ENCODE data around the gene CACNB2.

CACNB2 gene

DNA sequence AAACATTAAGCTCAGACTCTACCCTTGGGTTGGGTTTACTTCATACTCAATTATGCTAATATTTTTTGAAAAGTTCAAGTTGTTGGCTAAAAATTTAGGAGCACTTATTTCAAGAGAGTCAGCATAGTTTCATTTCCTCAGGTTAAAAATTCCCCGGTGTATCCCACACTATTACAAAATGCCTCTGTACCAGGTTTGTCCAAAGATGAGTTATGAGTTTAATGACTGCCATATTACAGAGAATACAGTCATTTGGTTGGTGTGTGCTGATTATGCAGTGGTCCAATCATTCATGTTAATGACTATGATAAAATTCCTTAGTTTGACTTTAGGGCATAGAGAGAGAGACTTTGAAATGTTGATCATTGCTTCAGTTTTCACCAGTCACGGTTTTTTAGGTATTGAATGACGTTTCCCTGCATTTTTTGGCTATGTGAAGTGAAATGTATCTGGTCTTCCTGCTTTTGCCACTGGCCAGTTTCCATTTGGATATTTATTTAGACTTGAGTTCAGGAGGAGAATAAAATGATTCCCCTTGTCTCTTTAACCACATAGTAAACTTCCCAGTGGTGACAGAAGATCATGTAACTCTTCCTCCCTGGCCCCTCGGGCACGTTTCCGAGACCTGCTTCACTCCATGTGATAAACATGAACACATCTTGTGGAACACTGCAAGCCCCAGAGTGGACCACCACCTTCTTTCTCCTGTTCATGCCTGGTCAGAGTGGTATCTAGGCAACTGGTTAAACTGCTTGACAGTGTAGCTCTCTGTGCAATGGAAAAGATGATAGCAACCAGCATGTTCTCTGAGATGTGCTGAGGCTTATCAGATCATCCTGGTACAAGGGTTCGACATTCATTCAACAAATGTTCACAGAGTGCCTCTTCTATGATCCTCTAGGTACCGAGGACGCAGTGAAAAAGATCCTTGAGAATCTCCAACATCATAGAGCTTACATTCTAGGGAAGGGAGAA lies 153.6 kb downstream of the CACNB2 start:
- DNase-seq (ENCODE audit: low read depth in 3 of 3) = no peak

DNA sequence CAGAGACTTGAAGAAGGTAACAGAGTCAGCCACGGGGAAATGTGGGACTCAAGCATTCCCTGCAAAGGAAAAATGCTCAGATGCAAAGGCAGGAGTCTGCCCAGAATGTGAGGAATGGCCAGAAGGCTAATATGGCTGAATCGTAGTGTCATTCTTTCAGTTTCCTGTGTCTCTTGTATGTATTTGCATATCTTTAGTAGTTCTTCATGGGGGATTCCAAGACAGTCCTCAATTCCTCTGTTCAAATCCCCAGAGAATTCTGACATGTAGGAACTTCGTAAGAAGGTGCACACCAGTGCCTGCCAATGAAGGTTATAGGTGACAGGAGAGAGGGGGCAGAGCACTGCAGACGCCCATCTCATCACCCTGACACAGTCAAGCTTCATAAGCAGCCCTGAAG lies 154.4 kb downstream of the CACNB2 start:
- DNase-seq (ENCODE audit: low read depth in 3 of 3) = no peak

DNA sequence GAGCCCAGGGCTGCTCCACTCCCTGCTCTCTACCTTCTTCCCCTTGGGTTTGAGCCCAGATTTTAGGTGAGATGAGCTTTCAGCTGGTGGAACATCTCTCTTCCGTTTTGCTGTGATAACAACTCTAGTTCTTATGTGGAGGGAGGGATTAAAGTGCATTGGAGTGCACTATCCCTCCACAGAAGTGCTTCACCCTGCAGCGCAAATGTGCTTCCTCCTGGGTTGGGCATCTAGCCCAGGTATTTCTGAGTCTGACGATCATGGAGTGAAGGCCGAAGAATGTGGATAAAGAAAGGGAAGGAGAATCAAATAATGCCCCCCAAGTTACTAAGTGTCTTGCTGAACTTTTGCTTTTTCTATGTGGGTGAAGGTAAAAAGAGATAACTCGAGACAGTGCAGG lies 157.4 kb downstream of the CACNB2 start:
- no peak for DNase-seq (ENCODE audit: low read depth in 3 of 3)

DNA sequence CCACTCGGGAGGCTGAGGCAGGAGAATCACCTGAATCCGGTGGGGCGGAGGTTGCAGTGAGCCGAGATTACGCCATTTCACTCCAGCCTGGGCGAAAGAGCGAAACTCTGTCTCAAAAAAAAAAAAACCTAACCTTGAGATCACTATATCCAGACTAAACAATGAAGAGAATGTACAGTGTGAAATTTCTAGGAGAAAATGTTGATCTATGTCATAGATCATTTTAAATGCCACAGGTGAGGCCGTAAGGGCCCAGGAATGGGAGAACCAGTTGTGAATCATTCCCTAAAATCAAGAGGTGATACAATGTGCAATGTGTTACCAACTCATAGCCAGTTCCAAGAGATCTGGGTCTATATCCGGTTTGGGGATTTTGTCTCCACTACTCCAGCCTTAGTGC lies 158.0 kb downstream of the CACNB2 start:
- DNase-seq (ENCODE audit: low read depth in 3 of 3) = no peak

DNA sequence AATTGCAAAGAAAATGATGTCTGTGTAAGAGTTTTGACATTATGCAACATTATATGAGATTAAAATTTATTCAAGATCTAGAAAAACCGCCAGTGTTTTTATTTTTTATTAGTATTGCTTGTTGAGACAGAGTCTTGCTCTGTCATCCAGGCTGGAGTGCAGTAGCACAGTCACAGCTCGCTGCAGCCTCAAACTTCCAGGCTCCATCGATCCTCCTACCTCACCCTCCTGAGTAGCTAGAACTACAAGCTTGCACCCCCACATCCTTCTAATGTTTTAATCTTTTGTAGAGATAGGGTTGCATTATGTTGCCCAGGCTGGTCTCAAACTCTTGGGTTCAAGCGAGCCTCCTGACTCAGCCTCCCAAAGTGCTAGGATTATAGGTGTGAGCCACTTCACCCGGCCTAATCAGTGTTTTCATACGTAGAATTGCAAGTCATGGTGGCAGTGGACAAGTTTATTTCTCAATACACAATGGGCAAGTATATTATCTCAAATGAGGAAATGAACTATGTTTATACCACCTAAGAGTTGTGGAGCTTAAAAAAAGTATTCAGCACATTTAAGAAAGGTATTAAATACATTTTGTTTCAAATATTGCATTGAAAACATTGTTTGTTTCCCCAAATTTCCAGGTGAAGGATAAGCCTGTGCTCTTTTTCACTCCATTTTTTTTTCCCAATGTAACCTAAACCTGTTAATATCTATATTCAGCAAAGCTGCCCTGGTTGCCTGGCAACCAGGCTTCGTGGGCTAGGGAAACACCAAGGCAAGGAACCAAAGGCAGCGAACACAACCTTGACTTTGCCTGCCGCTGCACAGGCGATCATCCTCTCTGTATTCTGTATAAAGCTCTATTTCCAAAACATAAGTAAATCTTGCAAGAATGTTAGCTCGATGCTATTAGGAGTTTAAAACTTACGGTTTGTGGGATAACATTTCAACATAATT lies 163.9 kb downstream of the CACNB2 start:
- DNase-seq (ENCODE audit: low read depth in 3 of 3) = no peak

DNA sequence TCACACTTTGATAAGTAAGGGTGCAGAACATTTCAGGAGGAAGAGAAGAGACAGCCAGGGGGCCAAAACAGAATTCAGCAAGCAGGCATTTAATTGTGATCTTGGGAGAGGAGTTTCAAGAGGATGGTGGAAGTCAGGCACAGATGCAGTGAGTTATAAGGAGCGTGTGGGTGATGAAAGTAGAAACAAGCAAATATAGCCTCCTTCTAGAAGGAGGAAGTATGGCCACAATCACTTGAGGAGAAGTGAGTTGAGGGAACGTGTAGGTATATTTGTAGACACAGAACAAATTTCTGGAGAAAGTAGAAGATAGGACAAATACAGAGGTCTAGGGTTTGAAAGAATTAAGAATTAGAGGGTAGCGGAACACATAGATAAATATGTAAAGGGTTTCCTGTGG lies 165.8 kb downstream of the CACNB2 start:
- DNase-seq (ENCODE audit: low read depth in 3 of 3) = no peak

DNA sequence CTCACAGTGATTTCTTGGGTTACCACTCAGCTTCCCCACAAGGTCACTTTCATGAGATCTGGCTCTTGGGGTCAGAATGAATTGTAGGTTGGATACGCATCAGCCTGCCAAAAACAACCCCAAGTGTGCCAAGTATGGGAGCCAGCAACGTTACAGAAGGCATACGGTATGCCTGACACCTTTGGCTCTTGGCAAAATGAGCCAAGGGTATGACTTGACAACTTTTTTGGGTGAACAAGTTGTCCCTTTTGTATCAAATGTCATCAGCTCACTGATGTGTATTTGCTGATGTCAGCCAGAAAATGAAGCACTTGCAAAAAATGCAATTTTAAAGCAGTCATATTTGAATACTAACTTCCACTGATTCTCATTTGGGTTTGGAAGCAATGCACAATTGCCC lies 168.4 kb downstream of the CACNB2 start:
- DNase-seq (ENCODE audit: low read depth in 3 of 3) = no peak

DNA sequence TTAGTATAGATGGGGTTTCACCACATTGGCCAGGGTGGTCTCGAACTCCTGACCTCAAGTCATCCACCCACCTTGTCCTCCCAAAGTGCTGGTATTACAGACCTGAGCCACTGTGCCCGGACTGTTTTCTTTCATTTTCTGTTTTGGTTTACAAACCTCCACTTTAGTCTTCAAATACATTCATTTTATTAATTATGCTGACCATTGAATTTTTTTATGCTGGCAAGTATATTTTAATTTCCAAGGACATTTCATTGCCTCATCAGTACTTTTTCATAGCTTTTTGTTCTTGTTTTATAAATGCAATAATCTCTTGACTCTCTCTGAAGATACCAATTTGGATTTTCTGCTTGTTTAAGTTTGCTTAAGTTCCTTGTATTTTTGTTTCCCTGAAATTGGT lies 170.5 kb downstream of the CACNB2 start:
- DNase-seq (ENCODE audit: low read depth in 3 of 3) = no peak

DNA sequence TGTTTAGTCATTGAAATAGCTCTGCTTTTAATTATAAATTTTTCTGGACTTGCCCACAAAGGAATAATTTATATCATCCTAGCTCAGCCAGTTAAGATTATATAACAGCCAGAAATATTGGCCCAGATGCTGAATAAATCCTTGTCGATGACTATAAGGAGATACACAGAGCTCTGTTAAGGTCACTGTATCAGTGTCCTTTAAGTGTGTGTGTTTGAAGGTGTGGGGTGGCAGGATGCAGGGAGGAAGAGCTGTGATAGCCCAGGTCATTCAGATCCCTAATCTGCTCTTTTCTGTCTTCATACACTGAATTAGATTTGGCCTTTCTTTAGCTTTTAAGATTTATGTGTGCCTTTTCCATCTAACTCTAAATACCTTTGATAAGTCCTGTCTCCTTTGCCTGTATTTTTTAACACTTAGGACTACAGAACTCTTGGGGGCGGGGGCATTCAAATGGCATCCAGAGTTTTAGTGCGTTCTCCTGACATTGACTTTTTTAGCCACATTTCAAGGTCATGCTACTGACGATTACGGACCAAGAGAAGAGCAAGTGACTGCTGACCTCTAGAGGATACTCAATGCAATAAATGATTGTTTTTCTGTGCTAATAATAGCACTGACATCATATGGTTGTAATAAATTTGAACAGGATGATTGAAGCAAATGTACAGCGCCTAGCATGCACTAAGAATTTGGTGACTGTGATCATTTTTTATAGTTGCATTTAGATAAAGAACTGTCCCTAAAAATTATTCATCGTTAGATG lies 172.3 kb downstream of the CACNB2 start:
- no peak for DNase-seq (ENCODE audit: low read depth in 3 of 3)

DNA sequence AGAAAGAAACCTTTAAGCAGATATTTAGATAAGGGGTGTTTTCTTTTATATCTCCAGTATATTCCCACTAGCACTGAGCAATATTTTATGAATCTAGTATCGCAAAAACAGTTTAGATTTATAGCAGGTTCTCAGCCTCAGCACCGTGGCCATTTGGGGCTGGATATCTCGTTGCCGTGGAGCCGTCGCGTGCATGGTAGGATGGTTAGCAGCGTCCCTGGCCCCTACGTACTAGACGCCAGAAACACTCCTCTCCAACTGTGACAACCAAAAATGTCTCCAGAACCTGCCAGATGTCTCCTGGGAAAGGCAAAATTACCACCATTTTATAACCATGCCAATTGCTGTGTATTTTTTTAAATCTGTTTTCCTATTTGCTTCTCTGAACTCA lies 172.9 kb downstream of the CACNB2 start:
- no peak for DNase-seq (ENCODE audit: low read depth in 3 of 3)

DNA sequence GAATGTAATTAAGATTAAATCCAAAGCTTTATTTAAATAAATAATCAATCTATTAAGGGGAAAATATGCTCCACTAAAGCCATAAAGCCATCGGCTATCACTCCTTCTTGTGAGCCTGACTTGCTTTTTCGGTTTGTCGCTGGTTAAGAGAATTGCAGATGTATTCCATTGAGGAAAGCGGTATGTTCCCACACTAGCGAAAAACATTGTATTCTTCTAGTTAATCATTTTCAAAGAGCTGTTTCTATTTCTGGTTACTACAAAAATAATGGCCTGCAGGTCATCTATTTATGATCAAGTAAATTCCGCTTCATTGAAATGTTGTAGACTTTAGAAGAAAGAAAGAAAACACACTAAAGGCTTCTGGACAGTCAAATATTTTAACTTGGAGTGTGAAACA lies 173.4 kb downstream of the CACNB2 start:
- no peak for DNase-seq (ENCODE audit: low read depth in 3 of 3)

DNA sequence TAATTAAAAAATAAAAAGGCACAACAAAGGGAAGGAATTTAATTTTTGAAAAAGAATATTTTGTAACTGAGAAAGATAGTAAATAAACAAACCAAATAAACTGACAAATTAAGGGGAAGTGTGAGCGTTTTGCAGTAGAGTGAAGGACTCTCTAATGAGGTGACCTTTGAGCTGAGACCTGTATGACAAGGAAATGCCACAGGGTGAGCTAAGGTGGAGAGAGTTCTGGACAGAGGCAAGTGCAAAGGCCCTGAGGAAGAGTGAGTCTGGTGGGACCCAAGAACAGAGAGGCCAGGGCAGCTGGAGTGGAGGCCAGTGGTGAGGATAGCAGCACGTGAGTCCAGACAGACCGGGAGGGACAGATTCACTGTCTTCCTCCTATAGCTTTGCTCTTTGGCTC lies 179.4 kb downstream of the CACNB2 start:
- DNase-seq (ENCODE audit: low read depth in 3 of 3) = no peak

DNA sequence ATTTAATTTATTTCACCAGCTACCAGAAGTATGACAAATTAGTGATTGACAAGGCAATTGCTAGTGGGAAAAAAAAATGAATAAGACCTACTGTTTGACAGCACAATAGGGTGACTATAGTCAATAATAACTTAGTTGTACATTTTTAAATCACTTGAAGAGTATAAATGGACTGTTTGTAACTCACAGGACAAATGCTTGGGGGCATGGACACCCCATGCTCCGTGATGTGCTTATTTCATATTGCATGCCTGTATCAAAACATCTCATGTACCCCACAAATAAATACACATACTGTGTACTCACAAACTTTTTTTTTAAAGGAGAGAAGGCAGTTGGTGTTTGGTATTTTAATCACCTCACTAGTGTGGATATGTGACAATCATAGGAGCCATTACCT lies 181.1 kb downstream of the CACNB2 start:
- no peak for DNase-seq (ENCODE audit: low read depth in 3 of 3)

DNA sequence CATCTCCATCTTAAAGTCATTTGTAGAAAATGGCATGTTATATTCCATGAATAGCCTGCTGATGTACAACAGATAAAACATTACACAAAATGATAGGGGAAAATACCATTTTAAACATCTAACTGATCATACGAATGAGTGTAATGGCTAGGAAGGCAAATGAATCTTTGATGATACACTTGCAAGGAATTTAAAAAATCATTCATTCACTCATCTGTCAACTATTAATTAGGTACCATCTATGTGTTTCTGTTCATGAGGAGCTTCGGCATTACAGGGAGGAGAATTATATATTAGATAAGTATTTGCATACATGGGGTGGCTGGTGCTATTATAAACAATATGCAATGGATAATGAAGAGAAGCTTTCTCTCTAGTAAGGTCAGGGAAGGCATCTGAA lies 183.7 kb downstream of the CACNB2 start:
- no peak for DNase-seq (ENCODE audit: low read depth in 3 of 3)

DNA sequence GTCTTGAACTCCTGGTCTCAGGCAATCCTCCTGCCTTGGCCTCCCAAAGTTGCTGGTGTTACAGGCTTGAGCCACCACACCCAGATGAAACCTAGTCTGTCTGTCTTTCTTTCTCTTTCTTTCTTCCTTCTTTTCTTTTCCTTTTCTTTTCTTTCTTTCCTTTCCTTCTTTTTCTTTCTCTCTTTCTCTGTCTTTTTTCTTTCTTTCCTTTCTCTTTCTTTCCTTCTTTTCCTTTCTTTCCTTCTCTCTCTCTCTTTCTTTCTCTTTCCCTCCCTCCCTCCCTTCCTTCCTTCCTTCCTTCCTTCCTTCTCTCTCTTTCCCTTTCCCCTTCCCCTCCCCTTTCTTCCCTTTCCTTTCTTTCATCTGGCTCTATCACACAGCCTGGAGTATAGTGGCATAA lies 185.2 kb downstream of the CACNB2 start:
- DNase-seq (ENCODE audit: low read depth in 3 of 3) = no peak

DNA sequence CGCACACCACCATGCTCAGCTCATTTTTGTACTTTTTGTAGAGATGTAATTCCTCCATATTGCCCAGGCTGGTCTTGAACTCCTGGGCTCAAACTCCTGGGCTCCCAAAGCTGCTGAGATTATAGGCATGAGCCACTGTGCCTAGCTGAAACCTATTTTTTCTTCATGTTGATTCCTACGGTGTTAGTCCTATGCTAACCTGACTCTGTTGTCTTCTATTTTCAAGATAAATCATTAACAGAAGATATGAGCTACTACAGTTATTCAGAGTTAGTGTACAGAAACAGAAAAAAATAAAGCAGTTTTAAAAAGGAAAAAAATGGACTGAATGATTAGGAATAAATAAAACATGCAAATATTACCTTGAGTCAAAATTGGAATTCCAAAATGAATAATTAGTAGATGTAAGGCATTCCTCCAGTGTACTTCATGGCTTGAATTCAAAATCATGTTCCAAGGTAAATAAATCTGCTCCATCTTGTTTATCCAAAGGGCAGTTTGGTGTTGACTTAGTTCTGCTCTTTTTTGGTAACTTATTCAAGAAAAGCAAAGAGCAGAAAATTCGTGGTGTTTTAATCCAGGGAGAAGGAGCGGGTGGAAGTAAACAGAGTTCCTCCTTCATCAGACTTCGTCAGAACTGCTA lies 185.8 kb downstream of the CACNB2 start:
- DNase-seq (ENCODE audit: low read depth in 3 of 3) = no peak

DNA sequence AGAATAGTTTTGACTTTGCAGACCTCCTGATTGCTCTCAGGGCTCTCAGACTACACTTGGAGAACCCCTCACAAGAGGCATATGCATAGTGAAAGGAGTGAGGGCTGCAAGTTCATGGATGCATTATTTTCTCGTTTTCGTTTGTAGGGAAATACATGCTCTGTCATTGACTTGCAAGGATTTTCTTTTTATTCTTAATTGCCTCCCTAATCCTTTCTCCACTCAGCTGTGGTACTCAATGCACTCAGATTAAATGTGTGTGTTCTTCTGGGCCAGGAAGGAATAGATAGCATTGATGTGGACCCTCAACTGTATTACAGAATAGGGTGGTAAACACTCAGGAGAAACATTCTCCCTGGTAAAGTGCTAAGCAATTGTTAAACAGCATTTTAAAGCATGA lies 188.7 kb downstream of the CACNB2 start:
- no peak for DNase-seq (ENCODE audit: low read depth in 3 of 3)

DNA sequence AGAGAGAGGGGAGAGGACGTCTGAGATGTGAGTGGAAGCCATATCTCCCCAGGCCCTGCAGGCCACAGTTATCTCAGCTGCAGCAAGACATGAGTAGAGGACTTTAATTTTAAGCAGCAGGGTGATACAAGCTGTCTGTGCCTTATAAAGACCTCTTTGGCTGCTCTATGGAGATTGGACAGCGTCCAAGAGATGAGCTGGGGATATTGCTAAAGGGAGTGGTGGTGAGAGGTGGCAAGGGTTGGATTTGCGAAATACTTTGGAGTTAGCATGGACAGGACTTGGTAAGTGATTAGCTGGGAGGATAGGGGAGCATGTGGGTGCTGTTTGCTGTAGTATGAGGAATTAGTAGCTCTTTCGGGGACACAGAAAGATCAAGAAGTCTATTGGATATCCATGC lies 191.8 kb downstream of the CACNB2 start:
- DNase-seq (ENCODE audit: low read depth in 3 of 3) = no peak

DNA sequence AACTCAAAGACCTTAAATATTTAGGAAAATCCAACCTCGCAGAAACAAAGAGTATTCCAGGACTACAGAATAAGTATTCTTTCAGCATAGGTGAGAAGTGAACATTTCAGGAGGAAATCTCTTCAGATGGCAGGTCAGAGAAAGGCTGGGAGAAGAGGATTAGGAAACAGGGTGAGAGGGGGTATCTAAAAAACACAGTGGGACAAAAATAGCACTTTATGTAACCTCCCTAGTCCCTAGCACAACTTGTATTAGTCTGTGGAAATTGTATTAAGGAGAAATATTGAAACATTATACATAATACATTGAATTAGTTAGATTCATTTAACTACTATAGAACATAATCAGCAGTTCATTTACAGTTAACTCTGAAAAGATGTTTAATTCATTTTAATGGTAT lies 192.3 kb downstream of the CACNB2 start:
- DNase-seq (ENCODE audit: low read depth in 3 of 3) = no peak

DNA sequence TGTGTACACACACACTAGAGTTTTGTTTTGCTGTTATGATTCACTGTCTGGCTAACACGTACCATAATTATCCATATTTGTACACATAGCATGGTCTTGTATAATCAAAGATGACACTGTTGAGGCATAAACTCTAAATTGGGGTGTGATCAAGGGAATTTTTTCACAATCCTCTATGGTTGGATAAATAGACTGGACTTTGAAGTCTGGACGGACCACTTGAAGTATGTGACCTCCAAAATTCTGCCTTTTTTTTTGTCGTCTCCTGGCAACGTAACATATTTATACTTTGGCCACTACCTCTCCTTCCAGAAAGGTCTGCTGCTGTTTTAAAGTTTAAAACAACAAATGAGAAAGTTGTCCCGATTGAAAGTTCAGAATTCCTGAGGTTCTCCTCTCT lies 193.4 kb downstream of the CACNB2 start:
- DNase-seq (ENCODE audit: low read depth in 3 of 3) = no peak

DNA sequence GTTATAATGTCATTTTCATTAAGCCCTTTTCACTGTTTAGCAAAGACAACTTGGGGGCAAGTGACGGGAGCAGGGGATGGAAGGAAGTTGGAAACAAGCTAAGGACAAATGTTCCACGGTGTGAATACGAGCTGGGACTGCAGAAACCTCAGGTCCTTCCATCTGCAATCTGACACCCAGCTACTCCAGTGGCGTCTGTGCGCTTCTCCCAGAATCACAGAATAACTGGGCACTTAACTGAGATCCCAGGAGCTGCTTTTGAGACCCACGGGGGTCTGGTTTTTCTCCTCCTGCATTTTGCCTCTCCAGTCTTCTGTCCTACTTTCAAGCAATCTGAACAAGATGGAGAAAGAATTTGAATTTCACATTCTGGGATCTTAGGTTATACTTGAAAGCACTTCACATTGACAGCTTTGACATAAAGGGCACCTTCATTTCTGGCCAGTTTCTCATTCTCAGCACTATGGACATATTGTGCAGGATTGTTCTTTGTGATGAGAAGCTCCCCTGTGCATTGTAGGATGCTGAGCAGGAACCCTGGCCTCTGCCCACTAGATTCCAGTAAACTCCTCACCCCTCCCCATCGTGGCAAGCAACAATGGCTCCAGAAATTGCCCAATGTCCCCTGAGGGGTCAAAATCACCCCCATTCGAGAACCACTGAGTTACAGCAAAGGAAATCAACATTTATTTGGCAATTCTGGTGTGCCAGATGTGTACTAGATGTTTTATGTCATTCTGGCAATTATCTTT lies 194.1 kb downstream of the CACNB2 start:
- DNase-seq (ENCODE audit: low read depth in 3 of 3) = no peak
